Activated B cell treated with CpG ODN at 0.5 μM for 24 hours (primary cell): ENCODE results near the gene RAB15. TPM values are rescaled to one million over a fixed set of nuclear protein-coding genes. Genes with fewer than 3 reads are reported as not detected.
"Not testable (repeated sequence)": the region's sequence is repeated elsewhere in the genome, so short reads cannot be mapped to it uniquely, and the experiment has no call there.

Source experiments
- ATAC-seq: fragments of 200-7000 bp; cut with Tn5 transposase; one replicate; pipeline ENCODE4 v1.10.0; 2021; ENCODE audit warnings: low read depth, mild to moderate bottlenecking, moderate library complexity
- CTCF ChIA-PET: fragments of 350-600 bp; sonication (Branson Sonifier 250); formaldehyde crosslinking; loops from one replicate; lab custom pipeline; 2021; ENCODE audit warnings: antibody characterized with exemption; lab: Charles Lee
- POLR2A ChIA-PET: fragments of 350-600 bp; sonication (Branson Sonifier 250); formaldehyde crosslinking; loops from one replicate; lab custom pipeline; 2021; ENCODE audit warnings: antibody characterized with exemption; lab: Charles Lee
- DNase-seq: peaks from one replicate; pipeline ENCODE4 v3.0.0; 2022
- H3K27ac Mint-ChIP-seq: one replicate; pipeline ENCODE4 v1.8.0; 2020; ENCODE audit warnings: mixed read lengths
- H3K27me3 Mint-ChIP-seq: one replicate; pipeline ENCODE4 v1.8.0; 2021; ENCODE audit warnings: mixed read lengths
- H3K36me3 Mint-ChIP-seq: one replicate; pipeline ENCODE4 v1.8.0; 2021; ENCODE audit warnings: low read depth, mixed read lengths
- H3K4me1 Mint-ChIP-seq: one replicate; pipeline ENCODE4 v1.8.0; 2021; ENCODE audit warnings: mixed read lengths
- H3K4me3 Mint-ChIP-seq: one replicate; pipeline ENCODE4 v1.8.0; 2020; ENCODE audit warnings: mild to moderate bottlenecking, mixed read lengths
- H3K9me3 Mint-ChIP-seq: one replicate; pipeline ENCODE4 v1.8.0; 2020; ENCODE audit warnings: mixed read lengths
- CTCF ChIP-seq: fragments of 200-600 bp; IDR thresholded peaks from one replicate; pipeline ENCODE4 v1.8.0; 2022; ENCODE audit warnings: antibody characterized with exemption, mild to moderate bottlenecking
- intact Hi-C: fragments of 100-400 bp; cut with micrococcal nuclease; formaldehyde crosslinking; loops from one replicate; pipeline ENCODE4 v1.15.1; 2024
- total RNA-seq: library from RNA; stranded (reverse); gene quantifications from 2 replicates; pipeline ENCODE4 v1.2.3, GENCODE V29; 2022

The RAB15 gene
- total RNA-seq, 1 donor from 2014 or later, result 0.47 TPM

- TF ChIP-seq CTCF, result no peak
- CTCF ChIA-PET, result interaction anchor here (1.0 to 1.6 kb wide), 2 partner anchors 34 to 91 kb away, joined by 3 to 5 read pairs; no protein-coding TSS in a partner anchor
- POLR2A ChIA-PET, result interaction anchor here (0.6 to 1.7 kb wide), 17 partner anchors 8 to 1371 kb away, joined by 3 to 16 read pairs (median 3); partner anchors contain the start of genes FNTB, MAX, PPP2R5E and SPTB
- ATAC-seq, result peak; percentile 98
- H3K4me1 Mint-ChIP-seq, result peaks cover 43% of the 10 kb centered on the region
- peaks cover 26% of the 10 kb centered on the region for H3K36me3 Mint-ChIP-seq
- peak within 1 kb of the TSS; percentile 92 for H3K4me3 Mint-ChIP-seq
- peak within 1 kb of the TSS; percentile 88 for H3K27ac Mint-ChIP-seq
- intact Hi-C loops, result loop anchor here (1.0 to 10.0 kb wide), 6 partner anchors 14 to 580 kb away; partner anchors contain the start of genes FNTB, HSPA2, MAX and MTHFD1
- peaks cover 3% of the 10 kb centered on the region for H3K27me3 Mint-ChIP-seq
- H3K9me3 Mint-ChIP-seq, result no peaks in the 10 kb centered on the region
- peak; percentile 89 for DNase-seq
Observed at GRCh38 chr14:64914237-64915028, 57.7 kb downstream of the RAB15 start, which contains the start of gene CHURC1. Gene CHURC1 (plus strand): TSS chr14:64914455. CDS start chr14:64914496, 41 bp downstream.

DNA sequence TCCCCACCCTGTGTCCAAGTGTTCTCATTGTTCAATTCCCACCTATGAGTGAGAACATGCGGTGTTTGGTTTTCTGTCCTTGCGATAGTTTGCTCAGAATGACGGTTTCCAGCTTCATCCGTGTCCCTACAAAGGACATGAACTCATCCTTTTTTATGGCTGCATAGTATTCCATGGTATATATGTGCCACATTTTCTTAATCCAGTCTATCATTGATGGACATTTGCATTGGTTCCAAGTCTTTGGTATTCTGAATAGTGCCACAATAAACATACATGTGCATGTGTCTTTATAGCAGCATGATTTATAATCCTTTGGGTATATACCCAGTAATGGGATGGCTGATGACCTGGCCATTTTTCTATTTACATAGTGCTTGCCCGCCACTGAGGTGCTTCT lies 58.7 kb downstream of the RAB15 start:
- H3K36me3 Mint-ChIP-seq, result peaks cover 22% of the 10 kb centered on the region
- CTCF ChIA-PET, result not testable (repeated sequence)
- H3K4me1 Mint-ChIP-seq, result peaks cover 38% of the 10 kb centered on the region

GRCh38 chr14:64912261-64912660 lies 59.9 kb downstream of the RAB15 start:
- H3K9me3 Mint-ChIP-seq, result no peaks in the 10 kb centered on the region
- peaks cover 28% of the 10 kb centered on the region for H3K4me1 Mint-ChIP-seq
- intact Hi-C loops, result loop anchor here (10.0 kb wide), 1 partner anchor 577 kb away; no protein-coding TSS in a partner anchor
- CTCF ChIA-PET, result no interaction called here
- no peak for DNase-seq
- H3K27ac Mint-ChIP-seq, result no peak overlapping the region
- POLR2A ChIA-PET, result interaction anchor here (0.6 kb wide), 1 partner anchor 15 kb away, joined by 3 read pairs; no protein-coding TSS in a partner anchor
- peaks cover 18% of the 10 kb centered on the region for H3K36me3 Mint-ChIP-seq
- H3K4me3 Mint-ChIP-seq, result no peak overlapping the region
- no peak for ATAC-seq
- peaks cover 8% of the 10 kb centered on the region for H3K27me3 Mint-ChIP-seq
- no peak for TF ChIP-seq CTCF

More for the DNA sequence above, 58.7 kb downstream of the RAB15 start:
- H3K27ac Mint-ChIP-seq, result peak overlapping the region; percentile 88
- H3K27me3 Mint-ChIP-seq, ATAC-seq, H3K9me3 Mint-ChIP-seq, DNase-seq: not testable (repeated sequence)
- peak overlapping the region; percentile 92 for H3K4me3 Mint-ChIP-seq
- POLR2A ChIA-PET, result interaction anchor here (1.6 kb wide), 1 partner anchor 74 kb away, joined by 3 read pairs; no protein-coding TSS in a partner anchor
- intact Hi-C loops, result loop anchor here (10.0 kb wide), 1 partner anchor 579 kb away; no protein-coding TSS in a partner anchor

GRCh38 chr14:64910847-64911495 lies 61.2 kb downstream of the RAB15 start:
- Mint-ChIP-seq H3K27me3 (peaks cover 14% of the 10 kb centered on the region), H3K9me3 (no peaks in the 10 kb centered on the region), H3K36me3 (peaks cover 14% of the 10 kb centered on the region), H3K27ac (no peak overlapping the region), H3K4me3 (no peak overlapping the region), H3K4me1 (peaks cover 18% of the 10 kb centered on the region)
- CTCF ChIA-PET, result interaction anchor here (1.0 to 1.3 kb wide), 2 partner anchors 19 to 87 kb away, joined by 4 to 5 read pairs; no protein-coding TSS in a partner anchor
- intact Hi-C loops, result loop anchor here (10.0 kb wide), 1 partner anchor 576 kb away; no protein-coding TSS in a partner anchor
- TF ChIP-seq CTCF, result no peak
- DNase-seq (no peak), ATAC-seq (no peak)
- POLR2A ChIA-PET, result interaction anchor here (0.7 kb wide), 1 partner anchor 519 kb away, joined by 5 read pairs; no protein-coding TSS in a partner anchor

DNA sequence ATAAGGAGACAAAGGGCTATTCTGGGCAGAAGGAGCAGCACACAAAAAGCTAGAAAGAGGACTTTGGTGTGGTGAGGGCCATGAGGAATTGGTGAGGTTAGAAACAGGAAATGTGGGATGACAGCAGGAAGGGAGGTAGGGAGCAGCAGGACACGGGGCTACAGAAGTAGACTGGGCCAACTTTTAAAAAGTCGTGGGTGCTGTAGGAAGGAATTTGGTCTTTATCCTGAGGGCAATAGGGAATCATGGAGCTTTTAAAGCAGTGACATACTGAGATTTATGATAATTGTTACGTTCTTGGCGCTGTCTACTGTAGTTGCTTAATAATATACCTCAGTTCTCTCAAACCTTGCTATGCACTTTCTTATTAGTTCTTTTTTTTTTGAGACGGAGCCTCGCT lies 66.1 kb downstream of the RAB15 start:
- no peak for ATAC-seq
- peaks cover 34% of the 10 kb centered on the region for H3K27me3 Mint-ChIP-seq
- CTCF ChIA-PET, result no interaction called here

More for the DNA sequence above, 66.1 kb downstream of the RAB15 start:
- Mint-ChIP-seq H3K4me1 (no peaks in the 10 kb centered on the region), H3K9me3 (no peaks in the 10 kb centered on the region), H3K36me3 (no peaks in the 10 kb centered on the region), H3K27ac (no peak overlapping the region), H3K4me3 (no peak overlapping the region)
- POLR2A ChIA-PET, result interaction anchor here (0.6 kb wide), 1 partner anchor 9 kb away, joined by 3 read pairs; no protein-coding TSS in a partner anchor
- TF ChIP-seq CTCF, result no peak
- intact Hi-C loops, result loop anchor here (5.0 kb wide), 1 partner anchor 371 kb away; no protein-coding TSS in a partner anchor
- DNase-seq, result no peak
